PC-9 (cell line): ENCODE data around the gene ALOXE3. TPM values are rescaled to one million over a fixed set of nuclear protein-coding genes. Genes with fewer than 3 reads are reported as not detected.

Experiments
- BruUV-seq: library from RNA; stranded (reverse); fragments of 400-500 nt; replicated peaks from 2 replicates; lab custom pipeline; 2021; lab: Mats Ljungman, UMichigan
- CTCF ChIA-PET: fragments of 300-600 bp; sonication (Branson Sonifier 250); formaldehyde crosslinking; loops from one replicate; lab custom pipeline; 2022; ENCODE audit warnings: antibody characterized with exemption; lab: Charles Lee
- POLR2A ChIA-PET: fragments of 300-600 bp; sonication (Branson Sonifier 250); formaldehyde crosslinking; loops from one replicate; lab custom pipeline; 2022; ENCODE audit warnings: antibody characterized with exemption; ENCODE audit not compliant: unreplicated experiment; lab: Charles Lee
- DNase-seq, 2 experiments: peaks; one replicate each; pipeline versions ENCODE4 v3.0.0 to v3.0.0-alpha.2; 2015 to 2022; ENCODE audit warnings: mixed read lengths in 1 of 2
- H2AFZ ChIP-seq: fragments of 200-600 bp; sonication (generic); 2 replicates; pipeline ENCODE4 v1.8.1; 2017; ENCODE audit warnings: antibody characterized with exemption
- H3F3A ChIP-seq: fragments of 200-600 bp; sonication (generic); 2 replicates; pipeline ENCODE4 v1.8.1; 2017; ENCODE audit warnings: antibody characterized with exemption, mild to moderate bottlenecking, low read depth; ENCODE audit not compliant: insufficient read depth
- H3K27ac ChIP-seq: fragments of 200-600 bp; sonication (generic); 2 replicates; pipeline ENCODE4 v1.6.1; 2016; ENCODE audit warnings: mixed run types
- H3K27me3 ChIP-seq: fragments of 200-600 bp; sonication (generic); 2 replicates; pipeline ENCODE4 v1.6.1; 2016; ENCODE audit warnings: low read depth, mixed run types; ENCODE audit not compliant: insufficient read depth
- H3K36me3 ChIP-seq: fragments of 200-600 bp; sonication (generic); 2 replicates; pipeline ENCODE4 v1.6.1; 2016; ENCODE audit warnings: low read depth, mixed run types
- H3K4me1 ChIP-seq: fragments of 200-600 bp; sonication (generic); replicated peaks from 2 replicates; pipeline ENCODE4 v1.6.1; 2016; ENCODE audit warnings: mixed run types; ENCODE audit not compliant: insufficient read depth
- H3K4me2 ChIP-seq: fragments of 200-600 bp; sonication (generic); 2 replicates; pipeline ENCODE4 v1.6.1; 2017; ENCODE audit warnings: mixed run types
- H3K4me3 ChIP-seq: fragments of 200-600 bp; sonication (generic); 2 replicates; pipeline ENCODE4 v1.6.1; 2016; ENCODE audit warnings: mixed run types
- H3K79me2 ChIP-seq: fragments of 200-600 bp; sonication (generic); 2 replicates; pipeline ENCODE4 v1.6.1; 2017; ENCODE audit warnings: low read depth, mixed run types
- H3K9me2 ChIP-seq: fragments of 200-600 bp; sonication (generic); 2 replicates; pipeline ENCODE4 v1.8.1; 2017; ENCODE audit warnings: mild to moderate bottlenecking; ENCODE audit not compliant: insufficient read depth
- H3K9me3 ChIP-seq: fragments of 200-600 bp; sonication (generic); 2 replicates; pipeline ENCODE4 v1.8.1; 2016; ENCODE audit warnings: low read depth; ENCODE audit not compliant: insufficient read depth
- H4K20me1 ChIP-seq: fragments of 200-600 bp; sonication (generic); 2 replicates; pipeline ENCODE4 v1.8.1; 2017; ENCODE audit not compliant: insufficient read depth
- CTCF ChIP-seq: fragments of 200-600 bp; sonication (generic); conservative IDR thresholded peaks from 2 replicates; pipeline ENCODE4 v1.6.1; 2017; ENCODE audit warnings: mixed run types, antibody characterized with exemption, mild to moderate bottlenecking, moderate library complexity
- EZH2 ChIP-seq: fragments of 200-600 bp; sonication (generic); IDR thresholded peaks from 2 replicates; pipeline ENCODE4 v1.8.0; 2017; ENCODE audit warnings: antibody characterized with exemption, low read depth
- intact Hi-C: fragments of 100-400 bp; cut with micrococcal nuclease; formaldehyde crosslinking; loops from one replicate; pipeline ENCODE4 v1.10.0; 2022; ENCODE audit not compliant: unreplicated experiment
- total RNA-seq: library from RNA; stranded (reverse); gene quantifications from 2 replicates; pipeline ENCODE4 v1.2.3, GENCODE V29; 2021

The ALOXE3 gene
- total RNA-seq, 1 experiment from 2014 or later: 1.4 TPM

DNA sequence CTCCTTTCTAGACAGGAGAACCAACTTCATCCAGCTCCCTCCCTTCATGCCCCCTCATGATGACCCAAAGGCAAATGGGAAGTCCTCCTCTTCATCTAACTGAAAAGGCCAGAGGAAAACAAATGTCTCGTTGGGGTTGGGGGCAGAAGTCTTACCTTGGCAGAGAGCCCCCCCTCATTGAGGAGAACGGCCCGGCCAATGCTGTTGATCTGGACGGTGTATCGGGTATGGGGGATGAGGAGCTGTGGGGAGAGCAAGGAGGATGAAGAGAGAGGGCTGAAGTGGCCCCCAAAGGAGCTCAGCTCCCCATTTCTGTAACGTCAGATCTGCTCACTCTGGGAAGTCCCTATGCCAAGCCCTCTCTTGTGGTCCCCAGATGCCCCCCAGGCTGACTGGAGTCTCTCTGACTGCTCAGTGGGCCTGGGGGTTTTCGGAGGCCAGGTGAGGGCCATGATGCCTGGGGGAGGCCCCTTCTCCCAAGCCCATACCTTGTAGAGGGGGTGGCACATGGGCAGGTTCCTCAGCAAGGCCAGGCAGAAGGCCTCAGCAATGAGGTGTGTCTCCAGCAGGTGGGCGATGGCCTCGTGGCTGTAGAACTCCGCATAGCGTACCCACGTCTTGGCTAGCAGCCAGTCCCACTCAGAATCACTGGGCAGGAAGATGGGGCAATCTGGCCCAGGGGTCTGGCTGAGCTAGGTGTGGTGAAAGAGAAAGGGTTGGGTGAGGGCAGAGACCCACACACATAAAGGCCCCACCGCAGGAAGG, 41.6 kb downstream of the ALOXE3 start:
- Histone ChIP-seq H3K4me3 (no peak overlapping the region), H3K36me3 (no peaks in the 10 kb centered on the region), H3K9me2 (no peaks in the 10 kb centered on the region), H3F3A (no peaks in the 10 kb centered on the region), H3K9me3 (no peaks in the 10 kb centered on the region), H3K4me1 (no peaks in the 10 kb centered on the region), H3K79me2 (no peaks in the 10 kb centered on the region), H4K20me1 (no peaks in the 10 kb centered on the region), H3K27me3 (peaks cover 16% of the 10 kb centered on the region), H3K27ac (no peak overlapping the region), H2AFZ (no peak overlapping the region), H3K4me2 (no peak overlapping the region)
- CTCF ChIA-PET: no interaction called here
- intact Hi-C loops: no loop called here
- TF ChIP-seq EZH2 (no peak), CTCF (no peak)
- POLR2A ChIA-PET: no interaction called here
- no peak for DNase-seq
- BruUV-seq: no TSS peak

DNA sequence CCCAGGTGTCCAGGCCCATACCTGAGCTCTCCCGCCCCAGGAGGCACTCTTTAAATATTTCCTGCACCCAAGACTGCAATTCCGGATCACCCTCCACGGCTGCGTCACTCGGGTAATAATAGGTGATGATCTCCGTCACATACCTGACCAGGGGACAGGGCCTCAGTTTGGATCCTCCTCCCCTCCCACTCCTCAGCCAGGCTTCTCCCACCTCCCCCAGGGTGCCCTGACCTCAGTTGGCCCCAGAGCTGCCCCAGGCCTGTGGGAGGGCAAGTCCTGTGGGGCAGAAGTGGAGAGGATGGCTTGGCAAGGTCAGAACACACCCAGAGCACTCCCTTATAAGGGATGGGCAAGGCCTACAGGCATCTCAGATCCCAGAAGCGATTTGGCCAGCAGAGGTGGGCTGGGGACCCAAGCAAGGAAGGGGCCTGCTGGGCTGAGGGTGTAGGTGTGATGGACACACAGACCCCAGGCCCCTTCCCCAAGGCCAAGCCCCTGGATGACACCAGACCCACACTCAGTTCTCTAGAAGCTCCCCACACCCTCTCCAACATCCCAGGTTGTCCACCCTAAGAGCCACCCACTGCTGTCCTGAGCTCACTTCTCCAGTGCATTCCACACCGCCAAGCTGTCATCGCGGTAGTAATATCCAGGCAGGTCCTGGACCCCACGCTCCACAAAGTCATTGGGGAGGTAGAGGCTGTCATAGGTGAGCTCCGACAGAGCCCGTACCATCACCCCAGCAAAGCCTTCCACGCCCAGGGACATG, 42.6 kb downstream of the ALOXE3 start:
- Histone ChIP-seq H3K9me3 (no peaks in the 10 kb centered on the region), H3K4me2 (no peak overlapping the region), H3K79me2 (no peaks in the 10 kb centered on the region), H3K27ac (no peak overlapping the region), H4K20me1 (no peaks in the 10 kb centered on the region), H3K4me3 (no peak overlapping the region), H2AFZ (no peak overlapping the region), H3F3A (no peaks in the 10 kb centered on the region), H3K36me3 (no peaks in the 10 kb centered on the region), H3K27me3 (peaks cover 16% of the 10 kb centered on the region), H3K4me1 (no peaks in the 10 kb centered on the region), H3K9me2 (no peaks in the 10 kb centered on the region)
- BruUV-seq: no TSS peak
- no peak for TF ChIP-seq CTCF
- ChIA-PET POLR2A (no interaction called here), CTCF (interaction anchor here (0.6 kb wide), 1 partner anchor 148 kb away, joined by 3 read pairs; no protein-coding TSS in a partner anchor)
- intact Hi-C loops: no loop called here
- DNase-seq: no peak

DNA sequence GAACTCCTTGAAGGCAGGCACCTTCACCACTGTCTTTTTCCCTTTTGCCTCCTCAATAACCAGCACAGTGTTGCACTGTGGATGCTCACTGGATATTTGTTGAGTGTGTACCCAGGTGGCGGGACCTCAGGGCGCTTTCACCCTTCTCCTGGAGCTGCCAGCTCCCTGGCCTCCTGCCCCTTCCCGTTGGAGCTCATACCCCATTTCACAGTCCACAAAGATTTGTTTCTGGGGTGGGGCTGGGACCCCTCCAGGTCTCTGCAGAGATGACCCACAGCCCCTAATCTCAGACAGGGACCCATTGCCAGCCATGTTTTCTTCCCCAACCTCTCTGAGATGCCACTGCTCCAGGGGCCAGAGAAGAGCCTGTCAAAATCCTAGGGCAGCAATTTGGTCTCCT, 43.2 kb downstream of the ALOXE3 start:
- Histone ChIP-seq H3F3A (no peaks in the 10 kb centered on the region), H3K79me2 (no peaks in the 10 kb centered on the region), H3K4me2 (no peak overlapping the region), H3K36me3 (no peaks in the 10 kb centered on the region), H3K9me2 (no peaks in the 10 kb centered on the region), H2AFZ (no peak overlapping the region), H3K9me3 (no peaks in the 10 kb centered on the region), H3K27ac (no peak overlapping the region), H3K4me3 (no peak overlapping the region), H4K20me1 (no peaks in the 10 kb centered on the region), H3K4me1 (no peaks in the 10 kb centered on the region), H3K27me3 (peaks cover 16% of the 10 kb centered on the region)
- TF ChIP-seq EZH2 (no peak), CTCF (no peak)
- POLR2A ChIA-PET: interaction anchor here (1.1 kb wide), 1 partner anchor 308 kb away, joined by 3 read pairs; no protein-coding TSS in a partner anchor
- no TSS peak for BruUV-seq
- DNase-seq: no peak
- CTCF ChIA-PET: interaction anchor here (0.5 to 0.6 kb wide), 4 partner anchors 34 to 171 kb away, joined by 3 to 6 read pairs (median 4); no protein-coding TSS in a partner anchor
- intact Hi-C loops: no loop called here
